ENCODE measurements around the gene STH.
"Not testable (repeated sequence)": the region's sequence is repeated elsewhere in the genome, so short reads cannot be mapped to it uniquely, and the experiment has no call there.

STH gene

GRCh38 chr17:46008591-46008990 is 9.5 kb downstream of the STH start:
- no peak for ATAC-seq

- no peak for ATAC-seq
These were observed 10.9 kb downstream of the STH start for GRCh38 chr17:46009681-46010596.

- ATAC-seq: no peak
These were observed 11.6 kb downstream of the STH start for GRCh38 chr17:46010597-46011186.

- ATAC-seq: no peak
These were observed 12.9 kb downstream of the STH start for GRCh38 chr17:46011711-46012505.

GRCh38 chr17:46012506-46013079 is 13.5 kb downstream of the STH start:
- no peak for ATAC-seq

- no peak for ATAC-seq
These were observed 14.1 kb downstream of the STH start for GRCh38 chr17:46013127-46013501.

GRCh38 chr17:46013502-46014165 is 14.6 kb downstream of the STH start:
- ATAC-seq: no peak

- ATAC-seq: not testable (repeated sequence)
These were observed 20.4 kb downstream of the STH start for GRCh38 chr17:46019408-46019925.

- ATAC-seq: peak; percentile 88 to 89
These were observed 21.1 kb downstream of the STH start for GRCh38 chr17:46020023-46020761.

- ATAC-seq: no peak
These were observed 21.9 kb downstream of the STH start for GRCh38 chr17:46020998-46021397.

- not testable (repeated sequence) for ATAC-seq
These were observed 24.3 kb downstream of the STH start for GRCh38 chr17:46023366-46023765.

GRCh38 chr17:46023783-46024388 is 24.8 kb downstream of the STH start:
- ATAC-seq: no peak

GRCh38 chr17:46024590-46024989 is 25.5 kb downstream of the STH start:
- ATAC-seq: no peak

- ATAC-seq: no peak
These were observed 26.0 kb downstream of the STH start for GRCh38 chr17:46025060-46025459.

- ATAC-seq: no peak
These were observed 26.6 kb downstream of the STH start for GRCh38 chr17:46025510-46026165.

- no peak for ATAC-seq
These were observed 27.4 kb downstream of the STH start for GRCh38 chr17:46026166-46027047.

GRCh38 chr17:46027048-46027975 is 28.3 kb downstream of the STH start:
- ATAC-seq: no peak

- ATAC-seq: no peak
These were observed 28.9 kb downstream of the STH start for GRCh38 chr17:46027976-46028325.
